GM20431 (cell line): ENCODE results near the gene PKIB.
"Not testable (repeated sequence)": the region's sequence is repeated elsewhere in the genome, so short reads cannot be mapped to it uniquely, and the experiment has no call there.

Experiments used
- in situ Hi-C: fragments of 300-500 bp; cut with MseI, MboI; formaldehyde crosslinking; loops from one replicate; pipeline ENCODE4 v1.15.0; 2020; ENCODE audit warnings: low sequenced_read_pairs; ENCODE audit not compliant: unreplicated experiment

Gene PKIB

GRCh38 chr6:122609881-122610689 lies at the start of gene PKIB:
PKIB (plus strand) TSS chr6:122610405; CDS start chr6:122717795, 107,390 bp downstream.
- in situ Hi-C loops: no loop called here

GRCh38 chr6:122563364-122564052 lies 46.7 kb upstream of the PKIB start:
- in situ Hi-C loops: no loop called here

- in situ Hi-C loops: no loop called here
Observed at GRCh38 chr6:122564230-122564629, 46.0 kb upstream of the PKIB start.

GRCh38 chr6:122565708-122566107 lies 44.5 kb upstream of the PKIB start:
- in situ Hi-C loops: no loop called here

- in situ Hi-C loops: no loop called here
Observed at GRCh38 chr6:122567034-122567433, 43.2 kb upstream of the PKIB start.

- in situ Hi-C loops: no loop called here
Observed at GRCh38 chr6:122568350-122568749, 41.9 kb upstream of the PKIB start.

GRCh38 chr6:122568797-122569221 lies 41.4 kb upstream of the PKIB start:
- in situ Hi-C loops: no loop called here

GRCh38 chr6:122569230-122569771 lies 40.9 kb upstream of the PKIB start:
- in situ Hi-C loops: no loop called here

GRCh38 chr6:122571888-122572287 lies 38.3 kb upstream of the PKIB start:
- in situ Hi-C loops: no loop called here

- in situ Hi-C loops: no loop called here
Observed at GRCh38 chr6:122576888-122577287, 33.3 kb upstream of the PKIB start.

- in situ Hi-C loops: no loop called here
Observed at GRCh38 chr6:122578961-122579360, 31.2 kb upstream of the PKIB start.

- in situ Hi-C loops: no loop called here
Observed at GRCh38 chr6:122580737-122581136, 29.5 kb upstream of the PKIB start.

- in situ Hi-C loops: no loop called here
Observed at GRCh38 chr6:122589115-122589514, 21.1 kb upstream of the PKIB start.

GRCh38 chr6:122598295-122598694 lies 11.9 kb upstream of the PKIB start:
- in situ Hi-C loops: not testable (repeated sequence)

- in situ Hi-C loops: no loop called here
Observed at GRCh38 chr6:122604676-122605075, 5.5 kb upstream of the PKIB start.

- in situ Hi-C loops: no loop called here
Observed at GRCh38 chr6:122610690-122611455, 668 bp downstream of the PKIB start.

GRCh38 chr6:122612838-122613237 lies 2.6 kb downstream of the PKIB start:
- in situ Hi-C loops: no loop called here

- in situ Hi-C loops: no loop called here
Observed at GRCh38 chr6:122614303-122614702, 4.1 kb downstream of the PKIB start.

GRCh38 chr6:122615409-122615808 lies 5.2 kb downstream of the PKIB start:
- in situ Hi-C loops: no loop called here

- in situ Hi-C loops: no loop called here
Observed at GRCh38 chr6:122616877-122617276, 6.7 kb downstream of the PKIB start.
